GM12872 (cell line): Measurements from ENCODE around the gene TMEM37.

ENCODE experiments used
- TF ChIP-seq, protein P1 (sequence below): IDR thresholded peaks from 3 replicates; pipeline ENCODE4 v1.5.1; 2011; ENCODE audit warnings: low read depth, mild to moderate bottlenecking, low read length, moderate library complexity; ENCODE audit not compliant: insufficient read depth

Gene TMEM37

DNA sequence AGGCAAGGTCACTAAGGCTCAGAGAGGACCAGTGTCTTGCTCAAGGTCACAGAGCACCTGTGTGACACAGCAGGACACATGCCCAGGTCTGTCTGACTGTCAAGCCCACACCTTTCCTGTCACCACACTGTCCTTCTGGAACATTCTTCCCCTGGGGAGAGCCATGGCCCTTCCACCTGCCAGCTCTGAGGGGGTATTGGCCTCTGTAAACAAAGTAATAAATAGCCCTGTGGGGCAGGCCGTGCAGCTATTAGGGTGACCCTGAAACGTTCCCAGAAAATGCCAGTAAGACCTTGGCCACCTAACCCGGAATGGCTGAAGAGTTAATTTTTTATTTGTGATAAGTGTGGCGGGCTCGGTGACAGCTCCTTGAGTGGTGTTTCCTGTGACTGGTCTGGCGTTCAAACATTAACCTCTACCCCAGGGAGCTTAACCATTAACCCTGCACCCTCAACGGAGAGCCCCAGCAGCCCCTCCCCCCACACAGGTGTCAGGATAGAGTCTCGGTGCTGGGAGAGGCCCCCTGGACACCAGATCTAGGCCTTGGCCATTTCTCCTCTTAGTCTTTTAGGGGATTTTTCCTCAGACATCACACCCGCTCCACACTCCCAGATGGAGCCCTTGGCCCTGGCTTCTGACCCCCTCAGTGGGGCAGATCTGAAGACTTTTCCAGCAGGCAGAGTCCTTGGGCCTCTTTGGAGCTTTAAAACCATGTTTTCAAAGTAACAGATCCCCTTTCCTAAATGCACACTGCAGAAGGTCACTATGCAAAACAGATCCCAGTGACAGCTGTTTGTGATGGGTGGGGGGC, 56.0 kb downstream of the TMEM37 start:
- TF ChIP-seq, protein P1, sequence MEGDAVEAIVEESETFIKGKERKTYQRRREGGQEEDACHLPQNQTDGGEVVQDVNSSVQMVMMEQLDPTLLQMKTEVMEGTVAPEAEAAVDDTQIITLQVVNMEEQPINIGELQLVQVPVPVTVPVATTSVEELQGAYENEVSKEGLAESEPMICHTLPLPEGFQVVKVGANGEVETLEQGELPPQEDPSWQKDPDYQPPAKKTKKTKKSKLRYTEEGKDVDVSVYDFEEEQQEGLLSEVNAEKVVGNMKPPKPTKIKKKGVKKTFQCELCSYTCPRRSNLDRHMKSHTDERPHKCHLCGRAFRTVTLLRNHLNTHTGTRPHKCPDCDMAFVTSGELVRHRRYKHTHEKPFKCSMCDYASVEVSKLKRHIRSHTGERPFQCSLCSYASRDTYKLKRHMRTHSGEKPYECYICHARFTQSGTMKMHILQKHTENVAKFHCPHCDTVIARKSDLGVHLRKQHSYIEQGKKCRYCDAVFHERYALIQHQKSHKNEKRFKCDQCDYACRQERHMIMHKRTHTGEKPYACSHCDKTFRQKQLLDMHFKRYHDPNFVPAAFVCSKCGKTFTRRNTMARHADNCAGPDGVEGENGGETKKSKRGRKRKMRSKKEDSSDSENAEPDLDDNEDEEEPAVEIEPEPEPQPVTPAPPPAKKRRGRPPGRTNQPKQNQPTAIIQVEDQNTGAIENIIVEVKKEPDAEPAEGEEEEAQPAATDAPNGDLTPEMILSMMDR, result no peak
